OCI-LY1 (cell line): ENCODE data around the gene AGAP3.

Source experiments
- H2AFZ ChIP-seq: fragments of 200-600 bp; sonication (generic), shearing (Covaris generic); 2 replicates; pipeline ENCODE4 v1.6.0; 2014; ENCODE audit warnings: antibody characterized with exemption, mild to moderate bottlenecking, low read length
- H3F3A ChIP-seq: fragments of 200-600 bp; sonication (generic), shearing (Covaris generic); 2 replicates; pipeline ENCODE4 v1.6.0; 2014; ENCODE audit warnings: mild to moderate bottlenecking, antibody characterized with exemption, low read length, moderate library complexity; ENCODE audit not compliant: insufficient read depth
- H3K27ac ChIP-seq: fragments of 200-600 bp; sonication (generic); 2 replicates; pipeline ENCODE4 v1.5.1; 2014; ENCODE audit warnings: low read length, mixed run types, mild to moderate bottlenecking, low read depth; ENCODE audit not compliant: poor library complexity, severe bottlenecking
- H3K27me3 ChIP-seq: fragments of 200-600 bp; sonication (generic); 2 replicates; pipeline ENCODE4 v1.6.0; 2014; ENCODE audit warnings: antibody characterized with exemption, mild to moderate bottlenecking, low read length, moderate library complexity; ENCODE audit not compliant: insufficient read depth
- H3K36me3 ChIP-seq: fragments of 200-600 bp; sonication (generic); 2 replicates; pipeline ENCODE4 v1.6.1; 2014; ENCODE audit warnings: mild to moderate bottlenecking, antibody characterized with exemption, low read length, moderate library complexity, mixed read lengths; ENCODE audit not compliant: insufficient read depth
- H3K4me1 ChIP-seq: fragments of 200-600 bp; sonication (generic); 2 replicates; pipeline ENCODE4 v1.5.1; 2014; ENCODE audit warnings: mild to moderate bottlenecking, low read length, moderate library complexity; ENCODE audit not compliant: insufficient read depth, severe bottlenecking
- H3K4me2 ChIP-seq: fragments of 200-600 bp; sonication (generic), shearing (Covaris generic); 2 replicates; pipeline ENCODE4 v1.6.1; 2014; ENCODE audit warnings: low read length
- H3K4me3 ChIP-seq: fragments of 200-600 bp; sonication (generic); 2 replicates; pipeline ENCODE4 v1.5.1; 2014; ENCODE audit warnings: low read length, low read depth, mild to moderate bottlenecking, mixed read lengths; ENCODE audit not compliant: poor library complexity, severe bottlenecking
- H3K79me2 ChIP-seq: fragments of 200-600 bp; shearing (Covaris generic); 2 replicates; pipeline ENCODE4 v1.6.1; 2016; ENCODE audit warnings: mixed run types, low read length, mixed read lengths; ENCODE audit not compliant: insufficient read depth
- H3K9ac ChIP-seq: fragments of 200-600 bp; sonication (generic), shearing (Covaris generic); 2 replicates; pipeline ENCODE4 v1.6.1; 2014; ENCODE audit warnings: mild to moderate bottlenecking, low read length, mixed read lengths
- H3K9me2 ChIP-seq: fragments of 200-600 bp; sonication (generic), shearing (Covaris generic); 2 replicates; pipeline ENCODE4 v1.6.1; 2014; ENCODE audit warnings: low read depth, mild to moderate bottlenecking, low read length, mixed read lengths
- H3K9me3 ChIP-seq: fragments of 200-600 bp; shearing (Covaris generic); 2 replicates; pipeline ENCODE4 v1.6.1; 2014; ENCODE audit warnings: low read length, mixed read lengths
- H4K20me1 ChIP-seq: fragments of 200-600 bp; sonication (generic), shearing (Covaris generic); 2 replicates; pipeline ENCODE4 v1.6.0; 2016; ENCODE audit warnings: mild to moderate bottlenecking, low read length; ENCODE audit not compliant: insufficient read depth
- CTCF ChIP-seq: fragments of 200-600 bp; sonication (generic), shearing (Covaris generic); IDR thresholded peaks from 2 replicates; pipeline ENCODE4 v1.5.1; 2017; ENCODE audit warnings: mild to moderate bottlenecking, antibody characterized with exemption, low read length, moderate library complexity, mixed read lengths
- EZH2 ChIP-seq: fragments of 200-600 bp; sonication (generic), shearing (Covaris generic); IDR thresholded peaks from 2 replicates; pipeline ENCODE4 v1.8.0; 2017; ENCODE audit warnings: borderline replicate concordance, mixed run types, mild to moderate bottlenecking, antibody characterized with exemption, low read length, moderate library complexity, mixed read lengths

The AGAP3 gene

GRCh38 chr7:151046603-151047573 lies 39.4 kb upstream of the AGAP3 start:
- Histone ChIP-seq H3K4me3 (no peak overlapping the region), H3K4me1 (no peaks in the 10 kb centered on the region), H3K79me2 (no peaks in the 10 kb centered on the region), H3K36me3 (peaks cover 15% of the 10 kb centered on the region), H3K9me3 (no peaks in the 10 kb centered on the region), H3K9ac (no peak overlapping the region), H2AFZ (no peak overlapping the region), H3K27me3 (peaks cover 9% of the 10 kb centered on the region; the same call in 1 of the 2 replicates), H4K20me1 (no peaks in the 10 kb centered on the region), H3K27ac (no peak overlapping the region), H3K4me2 (no peak overlapping the region), H3F3A (no peaks in the 10 kb centered on the region), H3K9me2 (no peaks in the 10 kb centered on the region)
- TF ChIP-seq CTCF (no peak), EZH2 (no peak)

- Histone ChIP-seq H3K36me3 (peaks cover 15% of the 10 kb centered on the region), H3K79me2 (no peaks in the 10 kb centered on the region), H3K27ac (no peak within 1 kb of the TSS), H3F3A (no peaks in the 10 kb centered on the region), H3K4me1 (no peaks in the 10 kb centered on the region), H4K20me1 (no peaks in the 10 kb centered on the region), H2AFZ (no peak within 1 kb of the TSS), H3K27me3 (peaks cover 9% of the 10 kb centered on the region; the same call in 1 of the 2 replicates), H3K9ac (no peak within 1 kb of the TSS), H3K4me2 (no peak within 1 kb of the TSS), H3K9me3 (no peaks in the 10 kb centered on the region), H3K9me2 (no peaks in the 10 kb centered on the region), H3K4me3 (no peak within 1 kb of the TSS)
- TF ChIP-seq CTCF (no peak), EZH2 (no peak)
These were observed 38.1 kb upstream of the AGAP3 start, which contains the start of gene ASIC3 for GRCh38 chr7:151047976-151048815. ASIC3 (plus strand) TSS chr7:151048531; CDS start chr7:151048886, 355 bp downstream.

GRCh38 chr7:151048911-151049463 lies 37.3 kb upstream of the AGAP3 start:
- H3K9me3 ChIP-seq, result no peaks in the 10 kb centered on the region
- no peaks in the 10 kb centered on the region for H3K79me2 ChIP-seq
- H3K9ac ChIP-seq, result no peak overlapping the region
- no peaks in the 10 kb centered on the region for H4K20me1 ChIP-seq
- peaks cover 9% of the 10 kb centered on the region; the same call in 1 of the 2 replicates for H3K27me3 ChIP-seq
- no peak overlapping the region for H3K27ac ChIP-seq
- no peak overlapping the region for H3K4me2 ChIP-seq
- no peaks in the 10 kb centered on the region for H3F3A ChIP-seq
- H2AFZ ChIP-seq, result no peak overlapping the region
- H3K9me2 ChIP-seq, result no peaks in the 10 kb centered on the region
- no peak for TF ChIP-seq CTCF
- TF ChIP-seq EZH2, result no peak
- H3K4me1 ChIP-seq, result no peaks in the 10 kb centered on the region
- no peak overlapping the region for H3K4me3 ChIP-seq
- peaks cover 15% of the 10 kb centered on the region for H3K36me3 ChIP-seq
